ENCODE measurements around the gene ATRX.
"Not testable (repeated sequence)": the region's sequence is repeated elsewhere in the genome, so short reads cannot be mapped to it uniquely, and the experiment has no call there.

The ATRX gene, protein sequence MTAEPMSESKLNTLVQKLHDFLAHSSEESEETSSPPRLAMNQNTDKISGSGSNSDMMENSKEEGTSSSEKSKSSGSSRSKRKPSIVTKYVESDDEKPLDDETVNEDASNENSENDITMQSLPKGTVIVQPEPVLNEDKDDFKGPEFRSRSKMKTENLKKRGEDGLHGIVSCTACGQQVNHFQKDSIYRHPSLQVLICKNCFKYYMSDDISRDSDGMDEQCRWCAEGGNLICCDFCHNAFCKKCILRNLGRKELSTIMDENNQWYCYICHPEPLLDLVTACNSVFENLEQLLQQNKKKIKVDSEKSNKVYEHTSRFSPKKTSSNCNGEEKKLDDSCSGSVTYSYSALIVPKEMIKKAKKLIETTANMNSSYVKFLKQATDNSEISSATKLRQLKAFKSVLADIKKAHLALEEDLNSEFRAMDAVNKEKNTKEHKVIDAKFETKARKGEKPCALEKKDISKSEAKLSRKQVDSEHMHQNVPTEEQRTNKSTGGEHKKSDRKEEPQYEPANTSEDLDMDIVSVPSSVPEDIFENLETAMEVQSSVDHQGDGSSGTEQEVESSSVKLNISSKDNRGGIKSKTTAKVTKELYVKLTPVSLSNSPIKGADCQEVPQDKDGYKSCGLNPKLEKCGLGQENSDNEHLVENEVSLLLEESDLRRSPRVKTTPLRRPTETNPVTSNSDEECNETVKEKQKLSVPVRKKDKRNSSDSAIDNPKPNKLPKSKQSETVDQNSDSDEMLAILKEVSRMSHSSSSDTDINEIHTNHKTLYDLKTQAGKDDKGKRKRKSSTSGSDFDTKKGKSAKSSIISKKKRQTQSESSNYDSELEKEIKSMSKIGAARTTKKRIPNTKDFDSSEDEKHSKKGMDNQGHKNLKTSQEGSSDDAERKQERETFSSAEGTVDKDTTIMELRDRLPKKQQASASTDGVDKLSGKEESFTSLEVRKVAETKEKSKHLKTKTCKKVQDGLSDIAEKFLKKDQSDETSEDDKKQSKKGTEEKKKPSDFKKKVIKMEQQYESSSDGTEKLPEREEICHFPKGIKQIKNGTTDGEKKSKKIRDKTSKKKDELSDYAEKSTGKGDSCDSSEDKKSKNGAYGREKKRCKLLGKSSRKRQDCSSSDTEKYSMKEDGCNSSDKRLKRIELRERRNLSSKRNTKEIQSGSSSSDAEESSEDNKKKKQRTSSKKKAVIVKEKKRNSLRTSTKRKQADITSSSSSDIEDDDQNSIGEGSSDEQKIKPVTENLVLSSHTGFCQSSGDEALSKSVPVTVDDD (N-terminal part only)

DNA sequence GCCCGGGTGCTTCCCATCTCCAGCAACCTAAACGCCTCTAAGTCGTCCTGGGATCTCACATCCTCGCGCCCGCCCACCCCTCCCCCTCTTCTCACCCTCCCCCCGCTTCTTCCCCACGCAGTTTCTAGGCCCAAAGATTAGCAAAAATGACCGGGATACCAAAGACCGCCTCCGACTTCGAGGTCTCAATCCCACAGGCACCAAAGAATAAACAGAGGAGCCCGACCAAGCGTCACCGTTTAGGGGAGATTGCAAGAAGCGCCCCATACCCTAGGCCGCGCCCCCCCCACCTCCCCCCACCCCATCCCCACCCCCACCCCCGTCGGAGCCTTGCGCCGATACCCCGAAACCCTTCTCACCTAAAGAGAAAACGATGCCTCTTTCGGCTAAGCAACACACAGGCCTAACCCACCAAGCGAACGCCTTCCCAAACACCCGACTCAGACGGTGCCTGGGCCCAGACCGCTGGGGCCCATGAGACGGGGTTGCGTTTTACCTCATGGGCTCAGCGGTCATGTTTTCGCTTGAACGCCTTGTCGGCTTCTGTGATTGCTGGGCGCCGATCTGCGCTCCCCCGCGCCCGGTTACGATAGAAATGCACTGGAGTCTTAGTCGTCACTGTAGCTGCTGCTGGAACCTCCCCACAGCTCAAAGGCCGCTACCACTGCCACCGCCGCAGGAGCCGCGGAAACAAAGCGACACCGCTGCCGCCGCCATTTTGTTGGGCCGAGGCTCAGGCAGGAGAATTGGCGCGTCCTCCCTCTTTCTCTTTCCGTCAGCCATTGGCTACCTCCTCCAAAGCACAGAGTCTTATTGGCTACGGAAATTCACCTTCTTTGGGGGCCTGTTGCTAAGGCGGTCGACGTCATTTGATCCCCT is at the start of gene ATRX:
ATRX (minus strand) TSS at position 731 of the 879 bp plus-strand sequence; CDS start at position 516, 215 bp downstream.
- Histone ChIP-seq H3K4me1 (ENCODE audit: control insufficient read depth in 2 of 2, insufficient read depth in 2 of 2, low read length in 2 of 2) (peaks cover 2 to 3% of the 10 kb centered on the region in 2 donors), H3K27ac (ENCODE audit: low read depth in 2 of 2, low read length in 2 of 2) (peak within 1 kb of the TSS; percentile 86 to 87), H3K9me3 (ENCODE audit: control insufficient read depth in 2 of 2, low read length in 2 of 2) (no peaks in the 10 kb centered on the region), H3K9ac (ENCODE audit: low read depth in 1 of 2, low read length in 2 of 2) (peak within 1 kb of the TSS; percentile 80 to 84), H3K4me3 (ENCODE audit: low read length in 2 of 2) (peak within 1 kb of the TSS; percentile 85 to 91), H3K36me3 (ENCODE audit: control insufficient read depth in 2 of 2, insufficient read depth in 2 of 2, low read length in 2 of 2) (no peaks in the 10 kb centered on the region), H3K27me3 (ENCODE audit: control insufficient read depth in 2 of 2, insufficient read depth in 2 of 2, low read length in 2 of 2) (no peaks in the 10 kb centered on the region)

DNA sequence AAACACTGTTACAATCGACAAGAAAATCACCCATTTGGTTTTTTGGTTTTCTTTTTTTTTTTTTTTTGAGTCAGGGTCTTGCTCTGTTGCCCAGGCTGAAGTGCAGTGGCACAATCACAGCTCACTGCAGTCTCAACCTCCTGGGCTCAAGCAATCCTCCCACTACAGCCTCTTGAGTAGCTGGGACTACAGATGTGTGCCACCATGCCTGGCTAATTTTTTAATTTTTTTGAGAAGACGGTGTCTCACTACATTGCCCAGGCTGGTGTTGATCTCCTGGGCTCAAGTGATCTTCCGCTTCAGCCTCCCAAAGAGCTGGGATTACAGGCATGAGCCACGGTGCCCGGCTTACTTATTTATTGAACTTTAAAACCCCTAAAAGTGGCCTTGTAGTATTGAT is 45.5 kb upstream of the ATRX start:
- not testable (repeated sequence) for H3K36me3 ChIP-seq (ENCODE audit: control insufficient read depth in 2 of 2, insufficient read depth in 2 of 2, low read length in 2 of 2); H3K9ac ChIP-seq (ENCODE audit: low read depth in 1 of 2, low read length in 2 of 2); H3K4me1 ChIP-seq (ENCODE audit: control insufficient read depth in 2 of 2, insufficient read depth in 2 of 2, low read length in 2 of 2); H3K27ac ChIP-seq (ENCODE audit: low read depth in 2 of 2, low read length in 2 of 2); H3K9me3 ChIP-seq (ENCODE audit: control insufficient read depth in 2 of 2, low read length in 2 of 2); H3K4me3 ChIP-seq (ENCODE audit: low read length in 2 of 2); H3K27me3 ChIP-seq (ENCODE audit: control insufficient read depth in 2 of 2, insufficient read depth in 2 of 2, low read length in 2 of 2)

DNA sequence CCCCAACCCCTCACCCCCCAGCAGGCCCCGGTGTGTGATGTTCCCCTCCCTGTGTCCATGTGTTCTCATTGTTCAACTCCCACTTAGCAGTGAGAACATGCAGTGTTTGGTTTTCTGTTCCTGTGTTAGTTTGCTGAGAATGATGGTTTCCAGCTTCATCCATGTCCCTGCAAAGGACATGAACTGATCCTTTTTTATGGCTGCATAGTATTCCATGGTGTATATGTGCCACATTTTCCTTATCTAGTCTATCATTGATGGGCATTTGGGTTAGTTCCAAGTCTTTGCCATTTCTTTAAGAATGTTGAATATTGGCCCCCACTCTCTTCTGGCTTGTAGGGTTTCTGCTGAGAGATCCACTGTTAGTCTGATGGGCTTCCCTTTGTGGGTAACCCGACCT is 36.0 kb upstream of the ATRX start:
- H3K4me1 ChIP-seq (ENCODE audit: control insufficient read depth in 2 of 2, insufficient read depth in 2 of 2, low read length in 2 of 2); H3K9me3 ChIP-seq (ENCODE audit: control insufficient read depth in 2 of 2, low read length in 2 of 2): not testable (repeated sequence)

DNA sequence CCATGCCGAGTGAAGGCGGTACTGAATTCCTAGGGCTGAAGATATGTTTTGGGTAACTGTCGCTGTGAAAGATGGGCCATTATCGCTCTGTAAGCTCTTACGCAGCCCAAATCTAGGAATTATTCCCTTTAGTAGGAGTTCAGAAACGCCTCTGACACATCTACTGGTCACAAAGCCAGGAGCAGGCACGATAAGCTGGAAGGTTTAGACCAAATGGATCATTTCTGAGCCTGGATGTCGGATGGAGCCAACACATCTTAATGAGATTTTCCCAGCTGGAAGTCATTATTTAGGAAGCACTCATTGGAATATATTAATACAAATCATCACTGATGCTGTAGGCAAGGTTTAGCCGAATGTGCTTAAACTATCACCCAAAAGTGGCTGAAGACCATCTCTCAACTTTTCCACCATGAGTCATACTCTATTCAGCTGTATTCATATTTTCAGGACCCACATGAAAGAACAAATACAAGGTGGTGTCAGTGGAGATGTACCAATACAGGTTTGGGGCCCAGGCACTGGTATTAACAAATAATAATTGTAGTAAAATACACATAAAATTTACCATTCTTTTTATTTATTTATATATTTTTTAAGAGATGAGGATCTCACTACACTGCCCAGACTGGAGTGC is 34.2 kb upstream of the ATRX start:
- no peak overlapping the region for H3K4me3 ChIP-seq (ENCODE audit: low read length in 2 of 2)
- no peaks in the 10 kb centered on the region for H3K36me3 ChIP-seq (ENCODE audit: control insufficient read depth in 2 of 2, insufficient read depth in 2 of 2, low read length in 2 of 2)
- H3K27ac ChIP-seq (ENCODE audit: low read depth in 2 of 2, low read length in 2 of 2), result no peak overlapping the region
- no peaks in the 10 kb centered on the region for H3K9me3 ChIP-seq (ENCODE audit: control insufficient read depth in 2 of 2, low read length in 2 of 2)
- H3K27me3 ChIP-seq (ENCODE audit: control insufficient read depth in 2 of 2, insufficient read depth in 2 of 2, low read length in 2 of 2), result no peaks in the 10 kb centered on the region
- H3K4me1 ChIP-seq (ENCODE audit: control insufficient read depth in 2 of 2, insufficient read depth in 2 of 2, low read length in 2 of 2), result no peaks in the 10 kb centered on the region
- H3K9ac ChIP-seq (ENCODE audit: low read depth in 1 of 2, low read length in 2 of 2), result no peak overlapping the region

More for the DNA sequence above, 36.0 kb upstream of the ATRX start:
- not testable (repeated sequence) for H3K27me3 ChIP-seq (ENCODE audit: control insufficient read depth in 2 of 2, insufficient read depth in 2 of 2, low read length in 2 of 2); H3K9ac ChIP-seq (ENCODE audit: low read depth in 1 of 2, low read length in 2 of 2); H3K36me3 ChIP-seq (ENCODE audit: control insufficient read depth in 2 of 2, insufficient read depth in 2 of 2, low read length in 2 of 2); H3K4me3 ChIP-seq (ENCODE audit: low read length in 2 of 2); H3K27ac ChIP-seq (ENCODE audit: low read depth in 2 of 2, low read length in 2 of 2)

DNA sequence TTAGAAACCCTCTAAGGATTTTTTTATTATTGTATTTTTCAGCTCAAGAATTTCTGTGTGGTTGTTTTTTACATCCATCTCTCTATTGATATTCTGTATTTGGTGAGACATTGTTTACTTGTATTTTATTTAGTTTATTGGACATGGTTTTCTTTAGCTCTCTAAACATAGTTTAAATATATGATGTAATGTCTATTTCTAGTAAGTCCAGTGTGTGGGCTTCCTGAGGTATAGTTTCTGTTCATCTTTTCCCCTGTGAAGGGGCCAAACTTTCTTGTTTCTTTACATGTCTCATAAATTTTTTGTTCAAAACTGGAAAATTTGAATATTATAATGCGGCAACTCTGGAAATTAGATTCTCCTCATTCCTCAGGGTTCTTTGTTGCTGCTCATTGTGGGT is 28.2 kb upstream of the ATRX start:
- Histone ChIP-seq H3K9me3 (ENCODE audit: control insufficient read depth in 2 of 2, low read length in 2 of 2) (peaks cover 0 to 4% of the 10 kb centered on the region in 2 donors), H3K4me3 (ENCODE audit: low read length in 2 of 2) (no peak overlapping the region)

DNA sequence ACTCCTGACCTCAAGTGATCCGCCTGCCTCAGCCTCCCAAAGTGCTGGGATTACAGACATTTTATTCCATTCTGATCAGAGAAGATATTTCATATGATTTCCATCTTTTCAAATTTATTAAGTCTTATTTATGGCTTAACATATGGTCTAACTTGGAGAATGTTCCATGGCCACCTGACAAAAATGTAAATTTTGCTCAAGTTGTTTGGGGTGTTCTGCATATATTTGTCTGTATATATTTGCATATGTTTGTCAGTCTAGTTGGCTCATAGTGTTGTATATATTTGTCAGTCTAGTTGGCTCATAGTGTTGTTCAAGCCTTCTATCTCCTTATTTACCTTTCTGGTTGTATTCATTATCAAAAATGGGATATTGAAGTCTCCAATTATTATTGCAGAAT is 16.2 kb upstream of the ATRX start:
- no peaks in the 10 kb centered on the region for H3K36me3 ChIP-seq (ENCODE audit: control insufficient read depth in 2 of 2, insufficient read depth in 2 of 2, low read length in 2 of 2)
- H3K4me1 ChIP-seq (ENCODE audit: control insufficient read depth in 2 of 2, insufficient read depth in 2 of 2, low read length in 2 of 2), result no peaks in the 10 kb centered on the region
- H3K9ac ChIP-seq (ENCODE audit: low read depth in 1 of 2, low read length in 2 of 2), result no peak overlapping the region
- no peak overlapping the region for H3K27ac ChIP-seq (ENCODE audit: low read depth in 2 of 2, low read length in 2 of 2)
- no peaks in the 10 kb centered on the region for H3K27me3 ChIP-seq (ENCODE audit: control insufficient read depth in 2 of 2, insufficient read depth in 2 of 2, low read length in 2 of 2)
- no peaks in the 10 kb centered on the region for H3K9me3 ChIP-seq (ENCODE audit: control insufficient read depth in 2 of 2, low read length in 2 of 2)
- no peak overlapping the region for H3K4me3 ChIP-seq (ENCODE audit: low read length in 2 of 2)

More for the DNA sequence above, 28.2 kb upstream of the ATRX start:
- H3K27ac ChIP-seq (ENCODE audit: low read depth in 2 of 2, low read length in 2 of 2), result no peak overlapping the region
- H3K4me1 ChIP-seq (ENCODE audit: control insufficient read depth in 2 of 2, insufficient read depth in 2 of 2, low read length in 2 of 2), result no peaks in the 10 kb centered on the region
- H3K27me3 ChIP-seq (ENCODE audit: control insufficient read depth in 2 of 2, insufficient read depth in 2 of 2, low read length in 2 of 2), result no peaks in the 10 kb centered on the region
- H3K36me3 ChIP-seq (ENCODE audit: control insufficient read depth in 2 of 2, insufficient read depth in 2 of 2, low read length in 2 of 2), result no peaks in the 10 kb centered on the region
- no peak overlapping the region for H3K9ac ChIP-seq (ENCODE audit: low read depth in 1 of 2, low read length in 2 of 2)

DNA sequence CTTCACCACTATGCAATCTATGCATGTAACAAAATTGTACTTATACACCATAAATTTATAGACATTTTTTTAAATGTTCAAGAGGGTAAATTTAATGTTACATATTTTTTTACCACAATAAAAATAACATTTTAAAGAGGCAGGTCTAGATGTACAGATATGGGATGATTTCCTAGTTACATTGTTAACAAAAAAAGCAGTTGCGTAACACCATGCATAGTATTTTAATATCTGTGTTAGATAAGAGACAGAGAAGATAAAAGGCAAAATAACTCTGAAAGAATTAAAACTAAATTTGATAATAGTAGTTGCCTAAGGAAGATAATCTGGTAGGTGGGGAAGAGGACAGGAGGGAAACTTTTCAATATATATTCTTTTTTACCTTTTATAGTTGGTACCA is 9.1 kb upstream of the ATRX start:
- Histone ChIP-seq H3K36me3 (ENCODE audit: control insufficient read depth in 2 of 2, insufficient read depth in 2 of 2, low read length in 2 of 2) (no peaks in the 10 kb centered on the region), H3K27me3 (ENCODE audit: control insufficient read depth in 2 of 2, insufficient read depth in 2 of 2, low read length in 2 of 2) (no peaks in the 10 kb centered on the region), H3K27ac (ENCODE audit: low read depth in 2 of 2, low read length in 2 of 2) (no peak overlapping the region), H3K9ac (ENCODE audit: low read depth in 1 of 2, low read length in 2 of 2) (no peak overlapping the region), H3K4me1 (ENCODE audit: control insufficient read depth in 2 of 2, insufficient read depth in 2 of 2, low read length in 2 of 2) (no peaks in the 10 kb centered on the region), H3K9me3 (ENCODE audit: control insufficient read depth in 2 of 2, low read length in 2 of 2) (no peaks in the 10 kb centered on the region), H3K4me3 (ENCODE audit: low read length in 2 of 2) (no peak overlapping the region)

DNA sequence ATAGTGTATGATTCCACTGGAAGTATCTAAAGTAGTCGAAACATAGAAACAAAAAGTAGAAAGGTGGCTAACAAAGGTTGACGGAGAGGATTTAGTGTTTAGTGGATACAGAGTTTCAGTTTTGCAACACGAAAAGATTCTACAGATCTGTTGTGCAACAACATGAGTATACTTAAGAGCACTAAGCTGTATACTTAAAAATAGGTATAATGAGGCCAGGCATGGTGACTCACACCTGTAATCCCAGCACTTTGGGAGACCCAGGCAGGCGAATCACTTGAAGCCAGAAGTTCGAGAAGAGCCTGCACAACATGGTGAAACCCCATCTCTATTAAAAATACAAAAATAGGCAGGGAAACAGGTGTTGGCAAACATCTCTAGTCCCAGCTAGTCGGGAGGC is 7.9 kb upstream of the ATRX start:
- Histone ChIP-seq H3K9ac (ENCODE audit: low read depth in 1 of 2, low read length in 2 of 2) (no peak overlapping the region), H3K4me3 (ENCODE audit: low read length in 2 of 2) (no peak overlapping the region), H3K36me3 (ENCODE audit: control insufficient read depth in 2 of 2, insufficient read depth in 2 of 2, low read length in 2 of 2) (no peaks in the 10 kb centered on the region), H3K27me3 (ENCODE audit: control insufficient read depth in 2 of 2, insufficient read depth in 2 of 2, low read length in 2 of 2) (no peaks in the 10 kb centered on the region), H3K9me3 (ENCODE audit: control insufficient read depth in 2 of 2, low read length in 2 of 2) (no peaks in the 10 kb centered on the region), H3K27ac (ENCODE audit: low read depth in 2 of 2, low read length in 2 of 2) (no peak overlapping the region), H3K4me1 (ENCODE audit: control insufficient read depth in 2 of 2, insufficient read depth in 2 of 2, low read length in 2 of 2) (no peaks in the 10 kb centered on the region)

DNA sequence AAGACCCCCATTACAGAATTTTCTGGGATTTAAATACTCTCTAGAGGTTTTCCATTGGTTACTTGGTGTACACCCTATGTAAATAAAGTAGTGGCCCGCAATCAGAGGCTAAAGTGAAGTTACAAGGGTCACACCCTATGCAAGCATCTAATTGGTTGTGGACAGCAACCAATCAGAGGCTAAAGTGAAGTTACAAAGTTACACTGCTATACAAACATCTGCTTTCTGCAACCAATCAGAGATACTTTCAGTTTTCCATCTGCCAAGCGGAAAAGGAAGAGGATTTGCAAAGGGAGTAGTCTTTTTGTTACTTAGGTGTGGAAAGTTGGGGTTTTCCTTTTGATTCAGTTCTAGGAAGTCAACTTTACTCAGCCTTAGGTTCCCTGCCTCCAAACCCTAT is 2.0 kb upstream of the ATRX start:
- Histone ChIP-seq H3K27ac (ENCODE audit: low read depth in 2 of 2, low read length in 2 of 2) (peak overlapping the region in 1 of 2 donors; percentile 23), H3K27me3 (ENCODE audit: control insufficient read depth in 2 of 2, insufficient read depth in 2 of 2, low read length in 2 of 2) (no peaks in the 10 kb centered on the region), H3K4me1 (ENCODE audit: control insufficient read depth in 2 of 2, insufficient read depth in 2 of 2, low read length in 2 of 2) (peaks cover 2 to 3% of the 10 kb centered on the region in 2 donors), H3K36me3 (ENCODE audit: control insufficient read depth in 2 of 2, insufficient read depth in 2 of 2, low read length in 2 of 2) (no peaks in the 10 kb centered on the region), H3K9ac (ENCODE audit: low read depth in 1 of 2, low read length in 2 of 2) (no peak overlapping the region), H3K9me3 (ENCODE audit: control insufficient read depth in 2 of 2, low read length in 2 of 2) (no peaks in the 10 kb centered on the region), H3K4me3 (ENCODE audit: low read length in 2 of 2) (peak overlapping the region; percentile 23 to 36)
